Neural cell (in vitro differentiated cells): ENCODE measurements around the gene CCDC30. TPM values are rescaled to one million over a fixed set of nuclear protein-coding genes. Genes with fewer than 3 reads are reported as not detected.

ENCODE experiments used
- H2AFZ ChIP-seq: fragments of 200-600, 300-800 bp; sonication (generic), shearing (Covaris generic); 2 replicates; pipeline ENCODE4 v1.6.0; 2014; ENCODE audit warnings: low read depth, mild to moderate bottlenecking, antibody characterized with exemption, low read length, moderate library complexity
- H3F3A ChIP-seq: fragments of 200-600 bp; shearing (Covaris generic); 2 replicates; pipeline ENCODE4 v1.6.1; 2016; ENCODE audit warnings: mild to moderate bottlenecking, moderate library complexity, mixed read lengths, antibody characterized with exemption, low read length; ENCODE audit not compliant: insufficient read depth, poor library complexity, severe bottlenecking
- H3K27ac ChIP-seq: fragments of 200-600, 300-800 bp; sonication (generic), shearing (Covaris generic); 2 replicates; pipeline ENCODE4 v1.5.1; 2014; ENCODE audit warnings: mild to moderate bottlenecking, low read length, moderate library complexity
- H3K27me3 ChIP-seq: fragments of 300-800, 200-600 bp; sonication (generic), shearing (Covaris generic); 2 replicates; pipeline ENCODE4 v1.6.0; 2014; ENCODE audit warnings: mild to moderate bottlenecking, low read depth, low read length, moderate library complexity; ENCODE audit not compliant: insufficient read depth
- H3K36me3 ChIP-seq: fragments of 300-800, 200-600 bp; sonication (generic), shearing (Covaris generic); 2 replicates; pipeline ENCODE4 v1.5.1; 2014; ENCODE audit warnings: mild to moderate bottlenecking, antibody characterized with exemption, low read length, moderate library complexity; ENCODE audit not compliant: insufficient read depth
- H3K4me2 ChIP-seq: fragments of 300-800, 200-600 bp; sonication (generic), shearing (Covaris generic); 2 replicates; pipeline ENCODE4 v1.6.0; 2014; ENCODE audit warnings: mild to moderate bottlenecking, low read length
- H3K4me3 ChIP-seq: fragments of 300-800, 200-600 bp; sonication (generic), shearing (Covaris generic); 2 replicates; pipeline ENCODE4 v1.5.1; 2014; ENCODE audit warnings: mild to moderate bottlenecking, low read length, moderate library complexity
- H3K79me2 ChIP-seq: fragments of 200-600 bp; shearing (Covaris generic); replicated peaks from 2 replicates; pipeline ENCODE4 v1.6.0; 2014; ENCODE audit warnings: mild to moderate bottlenecking, low read length, moderate library complexity; ENCODE audit not compliant: insufficient read depth
- H3K9ac ChIP-seq: fragments of 300-800, 200-600 bp; sonication (generic), shearing (Covaris generic); 2 replicates; pipeline ENCODE4 v1.6.1; 2016; ENCODE audit warnings: mild to moderate bottlenecking, low read length, mixed read lengths
- H3K9me2 ChIP-seq: fragments of 200-600 bp; shearing (Covaris generic); 2 replicates; pipeline ENCODE4 v1.6.1; 2016; ENCODE audit warnings: mild to moderate bottlenecking, low read length, mixed read lengths; ENCODE audit not compliant: insufficient read depth
- H3K9me3 ChIP-seq: fragments of 200-600, 300-800 bp; sonication (generic), shearing (Covaris generic); 2 replicates; pipeline ENCODE4 v1.6.1; 2016; ENCODE audit warnings: mild to moderate bottlenecking, mixed run types, low read length, moderate library complexity, mixed read lengths
- H4K20me1 ChIP-seq: fragments of 200-600 bp; shearing (Covaris generic); 2 replicates; pipeline ENCODE4 v1.6.1; 2016; ENCODE audit warnings: mild to moderate bottlenecking, mixed run types; ENCODE audit not compliant: insufficient read depth
- CTCF ChIP-seq: fragments of 450-650 bp; IDR thresholded peaks from 2 replicates; pipeline ENCODE4 v1.5.1; 2014; ENCODE audit warnings: antibody characterized with exemption, mild to moderate bottlenecking, moderate library complexity; ENCODE audit not compliant: poor library complexity, severe bottlenecking
- EP300 ChIP-seq: fragments of 450-650 bp; conservative IDR thresholded peaks from 2 replicates; pipeline ENCODE4 v1.6.1; 2014; ENCODE audit warnings: antibody characterized with exemption, mild to moderate bottlenecking, moderate library complexity; ENCODE audit not compliant: poor library complexity, severe bottlenecking
- EZH2 ChIP-seq: fragments of 200-600, 300-800 bp; shearing (Covaris generic), sonication (generic); IDR thresholded peaks from 2 replicates; pipeline ENCODE4 v1.6.1; 2014; ENCODE audit warnings: antibody characterized with exemption, low read length, borderline replicate concordance, mild to moderate bottlenecking; ENCODE audit not compliant: insufficient read depth, poor library complexity, severe bottlenecking
- MXI1 ChIP-seq: fragments of 450-650 bp; conservative IDR thresholded peaks from 2 replicates; pipeline ENCODE4 v1.6.1; 2014; ENCODE audit warnings: antibody characterized with exemption, mild to moderate bottlenecking; ENCODE audit not compliant: poor library complexity, severe bottlenecking
- POLR2AphosphoS5 ChIP-seq: IDR thresholded peaks from 2 replicates; pipeline ENCODE4 v1.6.1; 2012
- RAD21 ChIP-seq: fragments of 450-650 bp; conservative IDR thresholded peaks from 2 replicates; pipeline ENCODE4 v1.6.1; 2014; ENCODE audit warnings: antibody characterized with exemption, mild to moderate bottlenecking, moderate library complexity
- REST ChIP-seq: IDR thresholded peaks from 2 replicates; pipeline ENCODE4 v1.6.1; 2012; ENCODE audit warnings: borderline replicate concordance
- SMC3 ChIP-seq: fragments of 450-650 bp; conservative IDR thresholded peaks from 2 replicates; pipeline ENCODE4 v1.6.1; 2014; ENCODE audit warnings: antibody characterized with exemption, mild to moderate bottlenecking, moderate library complexity; ENCODE audit not compliant: poor library complexity
- TAF1 ChIP-seq: IDR thresholded peaks from 2 replicates; pipeline ENCODE4 v1.6.1; 2012; ENCODE audit warnings: low read depth
- polyA plus RNA-seq: library from polyadenylated mRNA; depleted of rRNA; stranded (reverse); fragments of >200 nt; gene quantifications from 2 replicates; pipeline ENCODE4 v1.2.3, GENCODE V29; 2014

The CCDC30 gene
- polyA plus RNA-seq, 1 donor from 2014 or later = 13.2 TPM

GRCh38 chr1:42682739-42683531 lies 219.8 kb downstream of the CCDC30 start:
- H3K27me3 ChIP-seq = no peaks in the 10 kb centered on the region
- no peaks in the 10 kb centered on the region for H3K9me2 ChIP-seq
- H3F3A ChIP-seq = peaks cover 5% of the 10 kb centered on the region
- H3K27ac ChIP-seq = peak overlapping the region; percentile 89
- peak overlapping the region; percentile 66 for H3K9ac ChIP-seq
- H3K4me3 ChIP-seq = peak overlapping the region; percentile 77
- peaks cover 53% of the 10 kb centered on the region for H3K79me2 ChIP-seq
- peak overlapping the region; percentile 70 for H3K4me2 ChIP-seq
- peaks cover 5% of the 10 kb centered on the region for H4K20me1 ChIP-seq
- no peaks in the 10 kb centered on the region for H3K9me3 ChIP-seq
- TF ChIP-seq TAF1 = peak; percentile 10
- TF ChIP-seq SMC3 = no peak
- peak; percentile 11 for TF ChIP-seq POLR2AphosphoS5
- TF ChIP-seq RAD21 = peak; percentile 9
- TF ChIP-seq CTCF = no peak
- peak; percentile 99 for TF ChIP-seq MXI1
- TF ChIP-seq REST = peak; percentile 16
- peak; percentile 45 for TF ChIP-seq EP300
- no peak for TF ChIP-seq EZH2
- no peaks in the 10 kb centered on the region for H3K36me3 ChIP-seq
- H2AFZ ChIP-seq = no peak overlapping the region

GRCh38 chr1:42684139-42684538 lies 221.1 kb downstream of the CCDC30 start:
- Histone ChIP-seq H3F3A (peaks cover 5% of the 10 kb centered on the region), H4K20me1 (peaks cover 15% of the 10 kb centered on the region), H3K36me3 (no peaks in the 10 kb centered on the region), H2AFZ (no peak overlapping the region), H3K4me3 (peak overlapping the region; percentile 77), H3K27ac (peak overlapping the region; percentile 49), H3K4me2 (peak overlapping the region; percentile 70), H3K79me2 (peaks cover 66% of the 10 kb centered on the region), H3K9me2 (no peaks in the 10 kb centered on the region), H3K27me3 (no peaks in the 10 kb centered on the region), H3K9ac (peak overlapping the region; percentile 66), H3K9me3 (no peaks in the 10 kb centered on the region)
- TF ChIP-seq EZH2 (no peak), POLR2AphosphoS5 (no peak), EP300 (no peak), SMC3 (no peak), MXI1 (no peak), REST (no peak), CTCF (no peak), RAD21 (no peak), TAF1 (no peak)
